HEK293 (cell line): ENCODE results near the gene GATA2.

ENCODE experiments used
- CTCF ChIA-PET: fragments of 350-600 bp; formaldehyde crosslinking; extraction: SDS; loops from one replicate; lab custom pipeline; 2021; ENCODE audit warnings: antibody characterized with exemption; lab: Yijun Ruan, JAX
- POLR2A ChIA-PET: fragments of 300-600 bp; formaldehyde crosslinking; extraction: SDS; loops from one replicate; lab custom pipeline; 2020; ENCODE audit warnings: antibody characterized with exemption, inconsistent platforms; lab: Yijun Ruan, JAX
- H3K27ac ChIP-seq: fragments of 200-500 bp; sonication (Bioruptor generic); 2 replicates; pipeline ENCODE4 v1.5.1; 2014; ENCODE audit warnings: low read depth, low read length, control low read depth, inconsistent platforms; ENCODE audit errors: extremely low read depth
- H3K36me3 ChIP-seq, 2 experiments: fragments of 200-500 bp in 1 of 2; sonication (Bioruptor generic) in 1 of 2; 1 replicate in 1 of 2; 2 replicates in 1 of 2; pipeline ENCODE4 v1.5.1; 2014 to 2017; ENCODE audit warnings: inconsistent platforms in 2 of 2, low read length in 2 of 2; ENCODE audit not compliant: control insufficient read depth in 2 of 2, insufficient read depth in 1 of 2
- H3K4me1 ChIP-seq: fragments of 200-500 bp; sonication (Bioruptor generic); 2 replicates; pipeline ENCODE4 v1.5.1; 2014; ENCODE audit warnings: mild to moderate bottlenecking, low read length, inconsistent platforms; ENCODE audit not compliant: control insufficient read depth, insufficient read depth
- H3K4me3 ChIP-seq: 2 replicates; pipeline ENCODE4 v1.5.1; 2011; ENCODE audit warnings: low read depth, mild to moderate bottlenecking, control low read depth, low read length, moderate library complexity
- H3K9me3 ChIP-seq: fragments of 200-500 bp; sonication (Bioruptor generic); 2 replicates; pipeline ENCODE4 v1.5.1; 2014; ENCODE audit warnings: low read depth, low read length, inconsistent platforms; ENCODE audit not compliant: control insufficient read depth, insufficient read depth
- HOXA7 ChIP-seq: sonication (generic); formaldehyde crosslinking; IDR thresholded peaks from 2 replicates; pipeline ENCODE4 v1.8.1; 2022; ENCODE audit warnings: missing genetic modification reagents, borderline replicate concordance
- KLF9 ChIP-seq: fragments of 450-650 bp; formaldehyde crosslinking; IDR thresholded peaks from 2 replicates; pipeline ENCODE4 v1.5.1; 2016; ENCODE audit warnings: missing biosample characterization, missing genetic modification characterization, low read depth
- MYNN ChIP-seq: fragments of 450-650 bp; formaldehyde crosslinking; IDR thresholded peaks from 2 replicates; pipeline ENCODE4 v1.5.1; 2016; ENCODE audit warnings: missing biosample characterization, missing genetic modification characterization, borderline replicate concordance
- PRDM1 ChIP-seq: fragments of 450-650 bp; formaldehyde crosslinking; IDR thresholded peaks from 2 replicates; pipeline ENCODE4; 2016; ENCODE audit warnings: missing biosample characterization, missing genetic modification characterization
- ZIC2 ChIP-seq: fragments of 450-650 bp; formaldehyde crosslinking; IDR thresholded peaks from 2 replicates; pipeline ENCODE4 v1.5.1; 2016; ENCODE audit warnings: missing biosample characterization, missing genetic modification characterization
- ZNF169 ChIP-seq: fragments of 450-650 bp; formaldehyde crosslinking; IDR thresholded peaks from 2 replicates; pipeline ENCODE4 v1.5.1; 2016; ENCODE audit warnings: missing biosample characterization, missing genetic modification characterization
- ZNF2 ChIP-seq: fragments of 450-650 bp; formaldehyde crosslinking; IDR thresholded peaks from 2 replicates; pipeline ENCODE4 v1.5.1; 2016; ENCODE audit warnings: missing biosample characterization, missing genetic modification characterization
- ZNF221 ChIP-seq: fragments of 450-650 bp; formaldehyde crosslinking; IDR thresholded peaks from 2 replicates; pipeline ENCODE4 v1.5.1; 2017; ENCODE audit warnings: missing biosample characterization, missing genetic modification characterization, borderline replicate concordance
- ZNF24 ChIP-seq: fragments of 450-650 bp; formaldehyde crosslinking; IDR thresholded peaks from 2 replicates; pipeline ENCODE4 v1.5.1; 2016; ENCODE audit warnings: missing biosample characterization, missing genetic modification characterization
- ZNF274 ChIP-seq, 2 experiments: fragments of 200-500 bp in 1 of 2; fragments of 450-650 bp in 1 of 2; sonication (Bioruptor generic) in 1 of 2; formaldehyde crosslinking in 1 of 2; IDR thresholded peaks; 2 replicates each; pipeline versions ENCODE4 v1.5.1 to v1.6.1; 2014 to 2016; ENCODE audit warnings: borderline replicate concordance in 1 of 2, inconsistent platforms in 1 of 2, low read length in 1 of 2, missing biosample characterization in 1 of 2, missing genetic modification characterization in 1 of 2
- ZNF302 ChIP-seq: fragments of 450-650 bp; formaldehyde crosslinking; IDR thresholded peaks from 2 replicates; pipeline ENCODE4 v1.5.1; 2016; ENCODE audit warnings: missing biosample characterization, missing genetic modification characterization, low read depth
- ZNF354C ChIP-seq: fragments of 450-650 bp; formaldehyde crosslinking; IDR thresholded peaks from 2 replicates; pipeline ENCODE4 v1.5.1; 2016; ENCODE audit warnings: missing biosample characterization, missing genetic modification characterization, low read depth, borderline replicate concordance
- ZNF433 ChIP-seq: fragments of 450-650 bp; formaldehyde crosslinking; IDR thresholded peaks from 2 replicates; pipeline ENCODE4 v1.5.1; 2016; ENCODE audit warnings: missing biosample characterization, missing genetic modification characterization, low read depth
- ZNF473 ChIP-seq: fragments of 450-650 bp; formaldehyde crosslinking; IDR thresholded peaks from 2 replicates; pipeline ENCODE4 v1.5.1; 2017; ENCODE audit warnings: missing biosample characterization, missing genetic modification characterization
- ZNF548 ChIP-seq: fragments of 450-650 bp; formaldehyde crosslinking; IDR thresholded peaks from 2 replicates; pipeline ENCODE4 v1.5.1; 2016; ENCODE audit warnings: missing biosample characterization, missing genetic modification characterization
- ZNF596 ChIP-seq: fragments of 450-650 bp; IDR thresholded peaks from 2 replicates; pipeline ENCODE4 v1.5.0; 2018; ENCODE audit warnings: missing biosample characterization, mild to moderate bottlenecking, missing genetic modification characterization, moderate library complexity
- ZNF610 ChIP-seq: fragments of 450-650 bp; formaldehyde crosslinking; IDR thresholded peaks from 2 replicates; pipeline ENCODE4 v1.5.1; 2016; ENCODE audit warnings: missing biosample characterization, missing genetic modification characterization, borderline replicate concordance
- ZNF626 ChIP-seq: fragments of 450-650 bp; sonication (Bioruptor Pico); formaldehyde crosslinking; IDR thresholded peaks from 2 replicates; pipeline ENCODE4 v1.5.1; 2018; ENCODE audit warnings: missing biosample characterization, missing genetic modification characterization, inconsistent platforms
- ZNF629 ChIP-seq: fragments of 450-650 bp; formaldehyde crosslinking; IDR thresholded peaks from 2 replicates; pipeline ENCODE4 v1.5.1; 2017; ENCODE audit warnings: missing biosample characterization, missing genetic modification characterization
- ZNF747 ChIP-seq: fragments of 450-650 bp; formaldehyde crosslinking; IDR thresholded peaks from 2 replicates; pipeline ENCODE4 v1.5.1; 2016; ENCODE audit warnings: missing biosample characterization, missing genetic modification characterization
- ZNF792 ChIP-seq: fragments of 450-650 bp; formaldehyde crosslinking; IDR thresholded peaks from 2 replicates; pipeline ENCODE4 v1.5.1; 2016; ENCODE audit warnings: missing biosample characterization, missing genetic modification characterization
- TF ChIP-seq, protein P1 (sequence below): fragments of 450-650 bp; formaldehyde crosslinking; IDR thresholded peaks from 2 replicates; pipeline ENCODE4 v1.5.1; 2016; ENCODE audit warnings: missing biosample characterization, missing genetic modification characterization
- TF ChIP-seq, protein P2 (sequence below): fragments of 450-650 bp; formaldehyde crosslinking; IDR thresholded peaks from 2 replicates; pipeline ENCODE4 v1.5.1; 2016; ENCODE audit warnings: missing biosample characterization, missing genetic modification characterization
- TF ChIP-seq, protein P3 (sequence below): fragments of 450-650 bp; formaldehyde crosslinking; IDR thresholded peaks from 2 replicates; pipeline ENCODE4 v1.5.1; 2016; ENCODE audit warnings: missing biosample characterization, missing genetic modification characterization

Gene GATA2

DNA sequence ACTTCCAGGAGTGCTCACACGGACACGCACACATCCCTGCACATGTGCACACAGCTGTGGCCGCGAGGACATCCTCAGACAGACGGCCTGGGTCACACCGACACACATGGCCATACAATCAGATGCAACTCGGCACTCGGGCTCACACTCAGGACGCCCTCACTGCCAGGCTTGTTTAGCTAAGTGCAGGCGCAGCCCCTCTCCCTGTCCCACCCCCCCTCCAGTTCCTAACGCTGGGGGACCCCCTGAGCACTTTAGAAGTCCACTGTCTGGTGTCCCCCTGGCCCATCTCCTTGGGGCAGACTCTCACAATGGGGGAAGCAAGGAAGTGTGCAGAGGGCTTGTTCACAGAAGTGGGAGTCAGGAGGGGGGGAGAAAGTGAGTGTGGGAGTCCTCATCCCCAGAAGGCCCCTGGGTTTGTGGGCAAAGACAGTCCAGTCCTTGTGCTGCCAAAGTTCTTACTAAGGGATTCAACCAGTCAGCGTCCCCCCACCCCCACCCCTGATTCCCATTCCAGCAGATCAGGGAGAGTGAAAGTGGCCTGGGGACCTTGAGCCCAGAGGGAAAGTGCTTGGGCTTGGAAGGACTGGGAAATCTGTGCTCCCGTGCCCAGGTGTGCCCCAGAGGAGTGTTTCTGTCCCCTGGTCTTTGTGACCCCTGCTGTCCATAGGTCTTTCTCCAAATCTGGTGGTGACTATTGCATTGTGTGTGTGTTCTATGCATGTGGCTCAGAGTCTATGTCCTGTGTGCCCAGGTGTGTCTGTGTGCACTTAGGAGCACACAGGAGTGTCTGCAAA, 767 bp upstream of the GATA2 start:
- H3K4me1 ChIP-seq = no peaks in the 10 kb centered on the region
- H3K27ac ChIP-seq = no peak overlapping the region
- CTCF ChIA-PET = interaction anchor here (0.6 kb wide), 1 partner anchor 927 kb away, joined by 3 read pairs; no protein-coding TSS in a partner anchor
- no peak overlapping the region for H3K4me3 ChIP-seq
- H3K36me3 ChIP-seq = peaks cover 0 to 63% of the 10 kb centered on the region in 2 experiments; a peak in 1 of 3 replicates
- POLR2A ChIA-PET = no interaction called here
- no peaks in the 10 kb centered on the region for H3K9me3 ChIP-seq
- TF ChIP-seq PRDM1 (no peak), ZNF433 (no peak), HOXA7 (CRISPR knock-in tag) (no peak), MYNN (tag by site-specific recombination) (no peak), ZNF626 (tag by site-specific recombination) (no peak), ZNF473 (no peak), ZNF354C (no peak), ZIC2 (tag by site-specific recombination) (no peak), ZNF274 (IDR thresholded peaks at IDR 0.05; ENCODE audit: low read length) (no peak), ZNF274 (tag by site-specific recombination; IDR thresholded peaks at IDR 0.05; ENCODE audit: borderline replicate concordance) (no peak), ZNF302 (tag by site-specific recombination) (no peak), ZNF596 (tag by site-specific recombination) (no peak)
- TF ChIP-seq, protein P1, sequence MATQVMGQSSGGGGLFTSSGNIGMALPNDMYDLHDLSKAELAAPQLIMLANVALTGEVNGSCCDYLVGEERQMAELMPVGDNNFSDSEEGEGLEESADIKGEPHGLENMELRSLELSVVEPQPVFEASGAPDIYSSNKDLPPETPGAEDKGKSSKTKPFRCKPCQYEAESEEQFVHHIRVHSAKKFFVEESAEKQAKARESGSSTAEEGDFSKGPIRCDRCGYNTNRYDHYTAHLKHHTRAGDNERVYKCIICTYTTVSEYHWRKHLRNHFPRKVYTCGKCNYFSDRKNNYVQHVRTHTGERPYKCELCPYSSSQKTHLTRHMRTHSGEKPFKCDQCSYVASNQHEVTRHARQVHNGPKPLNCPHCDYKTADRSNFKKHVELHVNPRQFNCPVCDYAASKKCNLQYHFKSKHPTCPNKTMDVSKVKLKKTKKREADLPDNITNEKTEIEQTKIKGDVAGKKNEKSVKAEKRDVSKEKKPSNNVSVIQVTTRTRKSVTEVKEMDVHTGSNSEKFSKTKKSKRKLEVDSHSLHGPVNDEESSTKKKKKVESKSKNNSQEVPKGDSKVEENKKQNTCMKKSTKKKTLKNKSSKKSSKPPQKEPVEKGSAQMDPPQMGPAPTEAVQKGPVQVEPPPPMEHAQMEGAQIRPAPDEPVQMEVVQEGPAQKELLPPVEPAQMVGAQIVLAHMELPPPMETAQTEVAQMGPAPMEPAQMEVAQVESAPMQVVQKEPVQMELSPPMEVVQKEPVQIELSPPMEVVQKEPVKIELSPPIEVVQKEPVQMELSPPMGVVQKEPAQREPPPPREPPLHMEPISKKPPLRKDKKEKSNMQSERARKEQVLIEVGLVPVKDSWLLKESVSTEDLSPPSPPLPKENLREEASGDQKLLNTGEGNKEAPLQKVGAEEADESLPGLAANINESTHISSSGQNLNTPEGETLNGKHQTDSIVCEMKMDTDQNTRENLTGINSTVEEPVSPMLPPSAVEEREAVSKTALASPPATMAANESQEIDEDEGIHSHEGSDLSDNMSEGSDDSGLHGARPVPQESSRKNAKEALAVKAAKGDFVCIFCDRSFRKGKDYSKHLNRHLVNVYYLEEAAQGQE (tag by site-specific recombination) = no peak

DNA sequence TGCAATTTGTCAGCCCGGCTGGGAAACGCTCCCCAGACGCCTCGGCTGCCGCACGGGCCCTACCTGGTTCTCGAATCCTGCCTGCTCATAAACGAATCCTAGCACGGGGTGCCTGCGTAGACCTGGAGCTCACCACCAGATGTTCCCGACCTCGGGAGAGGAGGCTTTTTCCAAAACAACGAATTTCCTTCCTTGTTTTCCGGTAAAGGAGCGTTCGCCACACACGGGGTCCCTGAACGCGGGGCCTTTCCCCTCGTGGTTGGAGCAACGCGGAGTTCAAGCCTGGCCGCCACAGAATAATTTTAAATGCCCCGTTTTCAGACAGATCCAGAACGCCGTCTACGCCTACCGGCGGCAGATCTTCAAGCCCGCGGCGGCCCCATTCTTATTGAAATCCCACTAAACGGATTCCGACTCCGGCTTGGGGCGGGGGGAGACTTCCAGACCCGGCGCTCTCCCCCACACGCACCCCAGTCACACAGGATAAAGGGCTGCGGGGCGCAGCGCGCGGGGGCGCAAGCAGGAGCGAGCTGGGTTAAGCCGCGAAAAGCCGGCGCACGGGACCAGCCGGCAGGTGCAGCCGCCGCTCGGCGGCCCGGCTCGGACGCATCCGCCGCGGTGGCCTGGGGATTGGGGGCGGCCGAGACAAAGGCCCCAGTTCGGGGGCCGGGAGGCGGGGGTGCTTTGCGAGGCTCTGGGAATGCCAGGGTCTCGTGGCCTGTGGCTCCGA, 895 bp downstream of the GATA2 start:
- Histone ChIP-seq H3K4me1 (no peaks in the 10 kb centered on the region; the same call in 1 of the 2 replicates), H3K27ac (no peak overlapping the region), H3K4me3 (no peak overlapping the region)
- POLR2A ChIA-PET = no interaction called here
- CTCF ChIA-PET = interaction anchor here (0.7 kb wide), 1 partner anchor 53 kb away, joined by 3 read pairs; no protein-coding TSS in a partner anchor
- TF ChIP-seq KLF9 (tag by site-specific recombination) = no peak
- no peak for TF ChIP-seq ZNF747 (tag by site-specific recombination)
- TF ChIP-seq, all 188 proteins: peak for 0
- H3K36me3 ChIP-seq = peaks cover 0 to 54% of the 10 kb centered on the region in 2 experiments; a peak in 1 of 3 replicates
- H3K9me3 ChIP-seq = no peaks in the 10 kb centered on the region

DNA sequence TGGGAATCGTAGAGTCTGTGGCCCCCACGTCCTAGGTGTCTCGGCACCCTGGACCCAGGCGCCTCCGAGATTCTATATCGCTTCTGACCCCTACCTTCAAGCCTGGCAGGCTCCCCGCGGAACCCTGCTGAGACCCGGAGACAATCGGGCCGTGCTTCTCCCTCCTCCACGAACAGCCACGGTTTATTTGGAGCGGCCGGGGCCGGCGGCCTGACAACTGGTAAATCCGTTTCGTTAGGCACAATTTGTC, 1.4 kb downstream of the GATA2 start:
- ChIA-PET POLR2A (no interaction called here), CTCF (interaction anchor here (0.7 kb wide), 1 partner anchor 53 kb away, joined by 3 read pairs; no protein-coding TSS in a partner anchor)
- Histone ChIP-seq H3K27ac (no peak overlapping the region), H3K36me3 (peaks cover 0 to 51% of the 10 kb centered on the region in 2 experiments; a peak in 1 of 3 replicates), H3K4me3 (no peak overlapping the region), H3K9me3 (no peaks in the 10 kb centered on the region), H3K4me1 (no peaks in the 10 kb centered on the region; the same call in 1 of the 2 replicates)
- TF ChIP-seq ZNF2 (tag by site-specific recombination) (no peak), ZNF221 (no peak), ZNF302 (tag by site-specific recombination) (no peak), ZNF548 (tag by site-specific recombination) (no peak), ZNF629 (tag by site-specific recombination) (no peak), ZNF24 (no peak), ZNF792 (tag by site-specific recombination) (no peak), ZNF169 (tag by site-specific recombination) (no peak), ZNF610 (tag by site-specific recombination) (no peak)
- TF ChIP-seq, protein P2, sequence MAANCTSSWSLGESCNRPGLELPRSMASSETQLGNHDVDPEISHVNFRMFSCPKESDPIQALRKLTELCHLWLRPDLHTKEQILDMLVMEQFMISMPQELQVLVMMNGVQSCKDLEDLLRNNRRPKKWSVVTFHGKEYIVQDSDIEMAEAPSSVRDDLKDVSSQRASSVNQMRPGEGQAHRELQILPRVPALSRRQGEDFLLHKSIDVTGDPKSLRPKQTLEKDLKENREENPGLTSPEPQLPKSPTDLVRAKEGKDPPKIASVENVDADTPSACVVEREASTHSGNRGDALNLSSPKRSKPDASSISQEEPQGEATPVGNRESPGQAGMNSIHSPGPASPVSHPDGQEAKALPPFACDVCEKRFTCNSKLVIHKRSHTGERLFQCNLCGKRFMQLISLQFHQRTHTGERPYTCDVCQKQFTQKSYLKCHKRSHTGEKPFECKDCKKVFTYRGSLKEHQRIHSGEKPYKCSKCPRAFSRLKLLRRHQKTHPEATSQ (tag by site-specific recombination) = no peak
- TF ChIP-seq, protein P3, sequence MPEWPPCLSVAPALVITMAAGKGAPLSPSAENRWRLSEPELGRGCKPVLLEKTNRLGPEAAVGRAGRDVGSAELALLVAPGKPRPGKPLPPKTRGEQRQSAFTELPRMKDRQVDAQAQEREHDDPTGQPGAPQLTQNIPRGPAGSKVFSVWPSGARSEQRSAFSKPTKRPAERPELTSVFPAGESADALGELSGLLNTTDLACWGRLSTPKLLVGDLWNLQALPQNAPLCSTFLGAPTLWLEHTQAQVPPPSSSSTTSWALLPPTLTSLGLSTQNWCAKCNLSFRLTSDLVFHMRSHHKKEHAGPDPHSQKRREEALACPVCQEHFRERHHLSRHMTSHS = no peak
